ENCODE data around the gene HARBI1. TPM values are rescaled to one million over a fixed set of nuclear protein-coding genes. Genes with fewer than 3 reads are reported as not detected.

HARBI1 gene
- total RNA-seq, 2 donors from 2014 or later, result 7.5 to 8.4 TPM

DNA sequence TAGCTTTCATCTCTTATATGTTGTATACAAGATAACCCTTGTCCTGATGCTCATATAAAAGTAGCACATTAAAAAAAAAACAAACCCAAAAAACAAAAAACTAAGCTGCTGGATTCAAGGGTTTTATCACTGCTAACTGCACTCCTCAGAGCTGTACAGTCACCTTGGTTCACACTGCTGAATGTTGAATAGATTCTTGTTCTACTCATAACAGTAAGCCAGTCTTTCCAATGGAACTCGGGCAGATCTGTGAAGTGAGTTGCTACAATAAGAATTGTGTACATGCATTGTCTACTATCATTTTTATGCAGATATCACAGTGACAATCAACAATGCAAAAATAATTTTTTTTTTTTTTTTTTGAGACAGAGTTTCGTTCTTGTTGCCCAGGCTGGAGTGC, 4.7 kb downstream of the HARBI1 start:
- no peaks in the 10 kb centered on the region for H3K4me1 ChIP-seq (ENCODE audit: control insufficient read depth, insufficient read depth, low read length)
- no peak overlapping the region for H3K4me3 Mint-ChIP-seq
- no peak for DNase-seq
- no peak overlapping the region for H3K27ac Mint-ChIP-seq
- no peaks in the 10 kb centered on the region for H3K36me3 ChIP-seq (ENCODE audit: control insufficient read depth, insufficient read depth, low read length)
- H3K36me3 Mint-ChIP-seq (ENCODE audit: low read depth), result no peaks in the 10 kb centered on the region
- H3K4me3 ChIP-seq (ENCODE audit: low read length), result no peak overlapping the region
- H3K27me3 ChIP-seq (ENCODE audit: control insufficient read depth, insufficient read depth, low read length, poor library complexity, severe bottlenecking), result no peaks in the 10 kb centered on the region
- 97 to 100% methylated on average over 1 to 2 of the region's 2 CpGs for WGBS, 2 experiments (ENCODE audit: insufficient coverage in 1 of 2, insufficient read length in 1 of 2)
- H3K9me3 Mint-ChIP-seq, result no peaks in the 10 kb centered on the region
- H3K9ac ChIP-seq (ENCODE audit: extremely low read depth, low read length, poor library complexity, severe bottlenecking), result no peak overlapping the region
- TF ChIP-seq, protein P1, sequence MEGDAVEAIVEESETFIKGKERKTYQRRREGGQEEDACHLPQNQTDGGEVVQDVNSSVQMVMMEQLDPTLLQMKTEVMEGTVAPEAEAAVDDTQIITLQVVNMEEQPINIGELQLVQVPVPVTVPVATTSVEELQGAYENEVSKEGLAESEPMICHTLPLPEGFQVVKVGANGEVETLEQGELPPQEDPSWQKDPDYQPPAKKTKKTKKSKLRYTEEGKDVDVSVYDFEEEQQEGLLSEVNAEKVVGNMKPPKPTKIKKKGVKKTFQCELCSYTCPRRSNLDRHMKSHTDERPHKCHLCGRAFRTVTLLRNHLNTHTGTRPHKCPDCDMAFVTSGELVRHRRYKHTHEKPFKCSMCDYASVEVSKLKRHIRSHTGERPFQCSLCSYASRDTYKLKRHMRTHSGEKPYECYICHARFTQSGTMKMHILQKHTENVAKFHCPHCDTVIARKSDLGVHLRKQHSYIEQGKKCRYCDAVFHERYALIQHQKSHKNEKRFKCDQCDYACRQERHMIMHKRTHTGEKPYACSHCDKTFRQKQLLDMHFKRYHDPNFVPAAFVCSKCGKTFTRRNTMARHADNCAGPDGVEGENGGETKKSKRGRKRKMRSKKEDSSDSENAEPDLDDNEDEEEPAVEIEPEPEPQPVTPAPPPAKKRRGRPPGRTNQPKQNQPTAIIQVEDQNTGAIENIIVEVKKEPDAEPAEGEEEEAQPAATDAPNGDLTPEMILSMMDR (conservative IDR thresholded peaks at IDR 0.05), result no peak
- peaks cover 10% of the 10 kb centered on the region for H3K4me1 Mint-ChIP-seq
- no peaks in the 10 kb centered on the region for H3K27me3 Mint-ChIP-seq (ENCODE audit: insufficient read depth)
- no peaks in the 10 kb centered on the region for H3K9me3 ChIP-seq (ENCODE audit: control insufficient read depth, low read length)
- no peak overlapping the region for H3K27ac ChIP-seq (ENCODE audit: low read depth, low read length)

DNA sequence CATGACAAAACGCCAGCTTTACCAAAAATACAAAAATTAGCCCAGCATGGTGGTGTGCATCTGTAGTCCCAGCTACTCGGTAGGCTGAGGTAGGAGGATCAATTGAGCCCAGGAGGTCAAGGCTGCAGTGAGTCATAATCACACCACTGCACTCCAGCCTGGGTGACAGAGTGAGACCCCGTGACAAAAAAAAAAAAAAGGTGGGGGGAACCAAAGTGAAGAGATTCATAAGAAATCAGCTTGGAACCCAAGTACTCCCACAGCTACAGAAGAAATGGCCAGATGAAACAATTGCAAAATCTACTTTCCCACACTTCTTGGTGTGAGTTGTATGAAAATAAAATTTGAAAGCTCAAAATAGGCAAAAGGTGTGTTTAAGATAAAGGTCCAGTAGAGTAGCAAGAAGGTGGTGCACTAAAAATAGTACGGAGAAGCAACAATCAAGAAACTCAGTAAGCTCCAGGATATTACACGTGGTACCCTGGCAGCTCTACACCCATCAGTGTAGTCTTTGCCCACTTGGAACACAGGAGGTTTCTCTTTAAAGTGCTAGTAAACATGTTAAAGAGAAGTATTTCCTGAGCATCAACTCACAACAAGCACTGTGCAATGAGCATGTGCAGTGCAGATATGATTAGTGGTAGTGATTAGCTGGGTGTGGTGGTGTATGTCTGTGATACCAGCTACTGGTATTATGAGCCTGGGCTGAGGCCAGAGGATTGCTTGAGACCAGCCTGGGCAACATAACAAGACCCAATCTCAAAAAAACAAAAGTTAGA, 5.3 kb downstream of the HARBI1 start:
- no peak overlapping the region for H3K27ac ChIP-seq (ENCODE audit: low read depth, low read length)
- H3K27me3 ChIP-seq (ENCODE audit: control insufficient read depth, insufficient read depth, low read length, poor library complexity, severe bottlenecking), result no peaks in the 10 kb centered on the region
- H3K27ac Mint-ChIP-seq, result no peak overlapping the region
- no peaks in the 10 kb centered on the region for H3K9me3 Mint-ChIP-seq
- H3K36me3 Mint-ChIP-seq (ENCODE audit: low read depth), result no peaks in the 10 kb centered on the region
- no peak overlapping the region for H3K4me3 ChIP-seq (ENCODE audit: low read length)
- H3K9ac ChIP-seq (ENCODE audit: extremely low read depth, low read length, poor library complexity, severe bottlenecking), result no peak overlapping the region
- H3K27me3 Mint-ChIP-seq (ENCODE audit: insufficient read depth), result no peaks in the 10 kb centered on the region
- H3K9me3 ChIP-seq (ENCODE audit: control insufficient read depth, low read length), result no peaks in the 10 kb centered on the region
- no peak overlapping the region for H3K4me3 Mint-ChIP-seq
- no peaks in the 10 kb centered on the region for H3K36me3 ChIP-seq (ENCODE audit: control insufficient read depth, insufficient read depth, low read length)
- DNase-seq, result no peak
- peaks cover 10% of the 10 kb centered on the region for H3K4me1 Mint-ChIP-seq
- 88 to 100% methylated on average over 3 to 5 of the region's 5 CpGs for WGBS, 2 experiments (ENCODE audit: insufficient coverage in 1 of 2, insufficient read length in 1 of 2)
- TF ChIP-seq, protein P1 (conservative IDR thresholded peaks at IDR 0.05), result no peak
- no peaks in the 10 kb centered on the region for H3K4me1 ChIP-seq (ENCODE audit: control insufficient read depth, insufficient read depth, low read length)

DNA sequence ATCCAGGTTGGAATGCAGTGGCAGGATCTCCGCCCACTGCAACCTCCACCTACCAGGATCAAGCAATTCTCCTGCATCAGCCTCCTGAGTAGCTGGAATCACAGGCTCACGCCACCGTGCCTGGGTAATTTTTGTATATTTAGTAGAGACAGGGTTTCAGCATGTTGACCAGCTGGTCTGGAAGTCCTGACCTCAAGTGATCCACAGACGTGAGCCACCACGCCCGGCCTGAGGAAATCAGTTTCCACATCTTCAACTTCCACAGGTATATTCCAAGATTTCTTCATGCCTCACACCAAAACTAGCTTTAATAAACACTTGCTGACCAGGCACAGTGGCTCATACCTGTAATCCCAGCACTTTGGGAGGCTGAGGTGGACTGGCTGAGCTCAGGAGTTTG, 7.6 kb downstream of the HARBI1 start:
- no peak overlapping the region for H3K27ac Mint-ChIP-seq
- Histone ChIP-seq H3K9me3 (ENCODE audit: control insufficient read depth, low read length) (no peaks in the 10 kb centered on the region), H3K4me1 (ENCODE audit: control insufficient read depth, insufficient read depth, low read length) (no peaks in the 10 kb centered on the region), H3K36me3 (ENCODE audit: control insufficient read depth, insufficient read depth, low read length) (no peaks in the 10 kb centered on the region), H3K4me3 (ENCODE audit: low read length) (no peak overlapping the region), H3K9ac (ENCODE audit: extremely low read depth, low read length, poor library complexity, severe bottlenecking) (no peak overlapping the region), H3K27ac (ENCODE audit: low read depth, low read length) (no peak overlapping the region), H3K27me3 (ENCODE audit: control insufficient read depth, insufficient read depth, low read length, poor library complexity, severe bottlenecking) (no peaks in the 10 kb centered on the region)
- TF ChIP-seq, protein P1 (conservative IDR thresholded peaks at IDR 0.05), result no peak
- no peak for DNase-seq
- WGBS, 2 experiments (ENCODE audit: insufficient coverage in 1 of 2, insufficient read length in 1 of 2), result 100% methylated on average over 6 of the region's 6 CpGs; no CpG with 5 or more reads in 1 of the 2 experiments
- H3K36me3 Mint-ChIP-seq (ENCODE audit: low read depth), result no peaks in the 10 kb centered on the region
- no peak overlapping the region for H3K4me3 Mint-ChIP-seq
- no peaks in the 10 kb centered on the region for H3K4me1 Mint-ChIP-seq
- H3K9me3 Mint-ChIP-seq, result no peaks in the 10 kb centered on the region
- H3K27me3 Mint-ChIP-seq (ENCODE audit: insufficient read depth), result no peaks in the 10 kb centered on the region
